ENCODE results near the gene SNPH.
A peak's percentile ranks its signal among the peaks of the same experiment; 100 is the strongest.

The SNPH gene

DNA sequence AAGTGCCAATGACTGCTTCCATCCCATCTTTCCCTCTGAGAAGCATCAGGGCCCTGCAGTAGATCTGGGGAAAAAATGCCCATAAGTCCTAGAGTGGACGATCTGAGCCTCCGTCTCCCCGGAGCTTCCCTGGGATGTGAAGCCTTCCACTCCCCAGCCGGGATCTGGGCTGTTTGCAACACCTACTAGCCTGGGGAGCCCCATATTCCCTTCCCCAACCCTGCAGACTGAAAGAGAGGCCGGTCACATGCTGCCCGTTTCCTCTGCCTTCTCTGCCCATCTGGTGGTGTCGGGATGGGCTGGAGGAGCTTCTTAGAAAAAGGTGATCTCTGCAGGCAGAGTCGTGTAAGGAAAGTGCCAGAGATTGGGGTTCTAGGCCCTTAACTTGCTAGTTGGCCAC, 1.1 kb downstream of the SNPH start:
- Histone ChIP-seq H3K9ac (ENCODE audit: low read length) (no peak overlapping the region), H3K36me3 (replicated peaks; ENCODE audit: insufficient read depth, low read length) (no peaks in the 10 kb centered on the region), H3K4me1 (ENCODE audit: low read length) (peaks cover 7% of the 10 kb centered on the region), H3K4me3 (ENCODE audit: low read length) (peak overlapping the region; percentile 73), H4K20me1 (ENCODE audit: insufficient read depth, low read length) (no peaks in the 10 kb centered on the region), H3F3A (ENCODE audit: insufficient read depth, low read length) (no peaks in the 10 kb centered on the region), H3K27me3 (replicated peaks; ENCODE audit: insufficient read depth, low read length) (no peaks in the 10 kb centered on the region), H3K79me2 (ENCODE audit: low read length) (no peaks in the 10 kb centered on the region), H3K9me3 (replicated peaks; ENCODE audit: insufficient read depth, low read length) (no peaks in the 10 kb centered on the region), H3K27ac (ENCODE audit: low read length) (no peak overlapping the region), H2AFZ (ENCODE audit: low read length) (no peak overlapping the region), H3K4me2 (ENCODE audit: low read depth, low read length) (peak overlapping the region; percentile 89; the same call in 1 of the 2 replicates), H3K9me2 (replicated peaks; ENCODE audit: insufficient read depth, low read length) (no peaks in the 10 kb centered on the region)
- DNase-seq = no peak
- TF ChIP-seq EZH2 (optimal IDR thresholded peaks at IDR 0.05; ENCODE audit: low read depth, low read length) (no peak), EZH2phosphoT487 (IDR thresholded peaks at IDR 0.05; ENCODE audit: low read length) (no peak)
- TF ChIP-seq, protein P1, sequence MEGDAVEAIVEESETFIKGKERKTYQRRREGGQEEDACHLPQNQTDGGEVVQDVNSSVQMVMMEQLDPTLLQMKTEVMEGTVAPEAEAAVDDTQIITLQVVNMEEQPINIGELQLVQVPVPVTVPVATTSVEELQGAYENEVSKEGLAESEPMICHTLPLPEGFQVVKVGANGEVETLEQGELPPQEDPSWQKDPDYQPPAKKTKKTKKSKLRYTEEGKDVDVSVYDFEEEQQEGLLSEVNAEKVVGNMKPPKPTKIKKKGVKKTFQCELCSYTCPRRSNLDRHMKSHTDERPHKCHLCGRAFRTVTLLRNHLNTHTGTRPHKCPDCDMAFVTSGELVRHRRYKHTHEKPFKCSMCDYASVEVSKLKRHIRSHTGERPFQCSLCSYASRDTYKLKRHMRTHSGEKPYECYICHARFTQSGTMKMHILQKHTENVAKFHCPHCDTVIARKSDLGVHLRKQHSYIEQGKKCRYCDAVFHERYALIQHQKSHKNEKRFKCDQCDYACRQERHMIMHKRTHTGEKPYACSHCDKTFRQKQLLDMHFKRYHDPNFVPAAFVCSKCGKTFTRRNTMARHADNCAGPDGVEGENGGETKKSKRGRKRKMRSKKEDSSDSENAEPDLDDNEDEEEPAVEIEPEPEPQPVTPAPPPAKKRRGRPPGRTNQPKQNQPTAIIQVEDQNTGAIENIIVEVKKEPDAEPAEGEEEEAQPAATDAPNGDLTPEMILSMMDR (IDR thresholded peaks at IDR 0.05; ENCODE audit: low read length) = no peak

DNA sequence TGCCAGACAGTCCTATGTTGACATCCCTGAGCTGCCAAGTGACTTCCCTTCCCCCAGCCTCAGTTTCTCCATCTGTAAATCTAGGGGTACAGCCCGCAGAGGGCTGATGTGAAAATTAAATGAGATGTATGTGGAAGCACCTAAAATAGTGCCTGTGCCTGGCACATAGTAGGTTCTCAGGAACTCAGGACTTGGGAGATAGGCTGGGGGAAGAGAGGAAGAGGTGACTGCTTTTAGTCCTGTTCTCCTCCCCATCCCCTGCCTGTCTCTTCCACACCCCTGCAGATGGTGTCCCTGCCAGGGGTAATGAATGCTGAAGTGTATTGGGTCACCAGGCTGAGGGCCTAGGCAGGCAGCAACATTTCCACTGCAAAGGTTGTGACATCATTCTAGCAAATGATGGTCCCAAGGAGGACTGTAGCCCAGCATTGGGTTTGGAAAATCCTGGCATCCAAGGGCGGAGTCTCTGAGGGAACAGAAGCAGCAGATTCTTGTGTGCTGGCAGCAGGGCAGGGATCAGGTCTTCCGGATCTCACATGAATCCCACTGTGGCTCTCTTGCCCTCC, 1.8 kb downstream of the SNPH start:
- no peak for TF ChIP-seq EZH2 (optimal IDR thresholded peaks at IDR 0.05; ENCODE audit: low read depth, low read length)
- TF ChIP-seq, protein P1 (IDR thresholded peaks at IDR 0.05; ENCODE audit: low read length) = no peak
- no peak for TF ChIP-seq EZH2phosphoT487 (IDR thresholded peaks at IDR 0.05; ENCODE audit: low read length)
- no peaks in the 10 kb centered on the region for H3K27me3 ChIP-seq (replicated peaks; ENCODE audit: insufficient read depth, low read length)
- no peaks in the 10 kb centered on the region for H3K9me3 ChIP-seq (replicated peaks; ENCODE audit: insufficient read depth, low read length)
- no peaks in the 10 kb centered on the region for H3F3A ChIP-seq (ENCODE audit: insufficient read depth, low read length)
- H3K9me2 ChIP-seq (replicated peaks; ENCODE audit: insufficient read depth, low read length) = no peaks in the 10 kb centered on the region
- peaks cover 7% of the 10 kb centered on the region for H3K4me1 ChIP-seq (ENCODE audit: low read length)
- H3K36me3 ChIP-seq (replicated peaks; ENCODE audit: insufficient read depth, low read length) = no peaks in the 10 kb centered on the region
- no peak overlapping the region for H3K9ac ChIP-seq (ENCODE audit: low read length)
- no peak for DNase-seq
- H4K20me1 ChIP-seq (ENCODE audit: insufficient read depth, low read length) = no peaks in the 10 kb centered on the region
- H3K27ac ChIP-seq (ENCODE audit: low read length) = no peak overlapping the region
- H2AFZ ChIP-seq (ENCODE audit: low read length) = no peak overlapping the region
- H3K4me3 ChIP-seq (ENCODE audit: low read length) = no peak overlapping the region
- no peak overlapping the region for H3K4me2 ChIP-seq (ENCODE audit: low read depth, low read length)
- no peaks in the 10 kb centered on the region for H3K79me2 ChIP-seq (ENCODE audit: low read length)

DNA sequence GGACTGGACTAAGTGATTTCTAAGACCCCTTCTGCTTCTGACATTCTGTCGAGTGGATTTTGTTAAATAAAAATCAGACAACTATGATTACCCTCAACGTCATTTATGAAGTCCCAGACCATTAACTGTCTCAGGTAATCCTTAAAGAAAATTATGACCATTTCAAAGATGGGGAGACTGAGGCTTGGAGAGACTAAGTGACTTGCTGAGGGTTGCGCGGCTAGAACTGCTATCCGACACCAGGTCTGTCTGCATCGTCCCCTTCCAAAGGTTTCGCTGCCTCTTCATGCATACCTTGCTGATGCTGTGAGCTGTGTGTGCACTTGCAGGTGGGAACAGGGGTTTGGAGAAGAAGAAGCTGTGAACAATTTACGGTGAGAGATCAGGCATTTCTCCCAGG, 3.1 kb downstream of the SNPH start:
- no peaks in the 10 kb centered on the region for H3K27me3 ChIP-seq (replicated peaks; ENCODE audit: insufficient read depth, low read length)
- no peaks in the 10 kb centered on the region for H3K36me3 ChIP-seq (replicated peaks; ENCODE audit: insufficient read depth, low read length)
- TF ChIP-seq EZH2 (optimal IDR thresholded peaks at IDR 0.05; ENCODE audit: low read depth, low read length) = no peak
- no peak for TF ChIP-seq EZH2phosphoT487 (IDR thresholded peaks at IDR 0.05; ENCODE audit: low read length)
- TF ChIP-seq, protein P1 (IDR thresholded peaks at IDR 0.05; ENCODE audit: low read length) = no peak

More for the DNA sequence above, 3.1 kb downstream of the SNPH start:
- H2AFZ ChIP-seq (ENCODE audit: low read length) = no peak overlapping the region
- H3K4me3 ChIP-seq (ENCODE audit: low read length) = no peak overlapping the region
- H3F3A ChIP-seq (ENCODE audit: insufficient read depth, low read length) = no peaks in the 10 kb centered on the region
- H3K9ac ChIP-seq (ENCODE audit: low read length) = no peak overlapping the region
- no peak overlapping the region for H3K4me2 ChIP-seq (ENCODE audit: low read depth, low read length)
- no peaks in the 10 kb centered on the region for H4K20me1 ChIP-seq (ENCODE audit: insufficient read depth, low read length)
- H3K9me3 ChIP-seq (replicated peaks; ENCODE audit: insufficient read depth, low read length) = no peaks in the 10 kb centered on the region
- no peaks in the 10 kb centered on the region for H3K79me2 ChIP-seq (ENCODE audit: low read length)
- H3K9me2 ChIP-seq (replicated peaks; ENCODE audit: insufficient read depth, low read length) = no peaks in the 10 kb centered on the region
- H3K4me1 ChIP-seq (ENCODE audit: low read length) = peaks cover 7% of the 10 kb centered on the region
- no peak for DNase-seq
- no peak overlapping the region for H3K27ac ChIP-seq (ENCODE audit: low read length)
